A549 (cell line): ENCODE measurements around the gene KRT35. TPM values are rescaled to one million over a fixed set of nuclear protein-coding genes. Genes with fewer than 3 reads are reported as not detected.

Experiments used
- ATAC-seq, 2 experiments: fragments of 200-7000 bp in 1 of 2; fragments of >200 bp in 1 of 2; cut with Nextera tagmentation in 1 of 2; cut with Tn5 transposase in 1 of 2; 3 replicates each; pipeline versions ENCODE4 v1.8.0 to v1.9.1; 2018 to 2020; ENCODE audit warnings: mild to moderate bottlenecking in 1 of 2, moderate library complexity in 1 of 2
- CTCF ChIA-PET: fragments of 300-600 bp; sonication (Branson Sonifier 250); formaldehyde crosslinking; extraction: SDS; loops from one replicate; lab custom pipeline; 2021; ENCODE audit warnings: antibody characterized with exemption, inconsistent platforms; lab: Yijun Ruan, JAX
- POLR2A ChIA-PET: fragments of 350-600 bp; formaldehyde crosslinking; extraction: SDS; loops from one replicate; lab custom pipeline; 2021; ENCODE audit warnings: antibody characterized with exemption, inconsistent platforms; lab: Yijun Ruan, JAX
- DNase-seq, 2 experiments: peaks; one replicate each; pipeline versions ENCODE4 v3.0.0 to v3.0.0-alpha.2; 2011 to 2016; ENCODE audit warnings: low read depth in 1 of 2, low spot score in 1 of 2
- FAIRE-seq: peaks from 2 replicates; lab custom pipeline; 2011; peaks lifted over from hg19 to GRCh38; lab: Jason Lieb, UNC
- H3K27ac ChIP-seq, 2 experiments: fragments of >200 bp; sonication (Bioruptor Twin); formaldehyde crosslinking; 3 replicates each; pipeline ENCODE4 v1.5.1; 2016 to 2017
- H3K4me1 ChIP-seq: fragments of >200 bp; sonication (Bioruptor Twin); formaldehyde crosslinking; 3 replicates; pipeline ENCODE4 v1.6.1; 2016
- H3K4me2 ChIP-seq: fragments of >200 bp; sonication (Bioruptor Twin); formaldehyde crosslinking; 3 replicates; pipeline ENCODE4 v1.6.1; 2016
- H3K4me3 ChIP-seq: fragments of >200 bp; sonication (Bioruptor Twin); formaldehyde crosslinking; 3 replicates; pipeline ENCODE4 v1.5.1; 2016
- H3K9me3 ChIP-seq: fragments of >200 bp; sonication (Bioruptor Twin); formaldehyde crosslinking; 3 replicates; pipeline ENCODE4 v1.6.1; 2016
- BCL3 ChIP-seq: fragments of >200 bp; sonication (Bioruptor Twin); formaldehyde crosslinking; IDR thresholded peaks from 3 replicates; pipeline ENCODE4 v1.6.1; 2016
- CBX2 ChIP-seq: fragments of 200-600 bp; sonication (generic); IDR thresholded peaks from 2 replicates; pipeline ENCODE4 v1.6.1; 2016; ENCODE audit warnings: low read depth, mild to moderate bottlenecking, borderline replicate concordance
- CBX8 ChIP-seq: fragments of 200-600 bp; sonication (generic); IDR thresholded peaks from 2 replicates; pipeline ENCODE4 v1.6.1; 2016
- E2F6 ChIP-seq: IDR thresholded peaks from 2 replicates; pipeline ENCODE4 v1.6.1; 2012; ENCODE audit warnings: low read depth, borderline replicate concordance
- ELK1 ChIP-seq: fragments of 150-350 bp; IDR thresholded peaks from 2 replicates; pipeline ENCODE4 v1.6.1; 2014; ENCODE audit warnings: low read depth, mild to moderate bottlenecking, low read length
- FOSB ChIP-seq: fragments of 250-450 bp; sonication (Bioruptor Pico); IDR thresholded peaks from 2 replicates; pipeline ENCODE4 v1.5.0; 2020; ENCODE audit warnings: mild to moderate bottlenecking, moderate library complexity
- FOXS1 ChIP-seq: fragments of 250-450 bp; sonication (Bioruptor Pico); IDR thresholded peaks from 2 replicates; pipeline ENCODE4 v1.5.0; 2020; ENCODE audit warnings: mild to moderate bottlenecking, moderate library complexity
- HDAC2 ChIP-seq: fragments of 200-600 bp; sonication (generic); IDR thresholded peaks from 2 replicates; pipeline ENCODE4 v1.6.1; 2016
- MAFK ChIP-seq: fragments of 450-650 bp; IDR thresholded peaks from 2 replicates; pipeline ENCODE4 v1.6.1; 2014; ENCODE audit not compliant: partially characterized antibody
- NFE2L2 ChIP-seq: fragments of 150-350 bp; conservative IDR thresholded peaks from 2 replicates; pipeline ENCODE4 v1.6.1; 2014; ENCODE audit warnings: low read length
- NPAS2 ChIP-seq: fragments of 250-450 bp; sonication (Bioruptor Pico); IDR thresholded peaks from 2 replicates; pipeline ENCODE4 v1.8.0; 2022; ENCODE audit warnings: mild to moderate bottlenecking, moderate library complexity, borderline replicate concordance
- PHF8 ChIP-seq: fragments of 200-600 bp; sonication (generic); IDR thresholded peaks from 2 replicates; pipeline ENCODE4 v1.6.1; 2016; ENCODE audit warnings: low read depth, mild to moderate bottlenecking, antibody characterized with exemption, moderate library complexity, borderline replicate concordance
- POLR2AphosphoS2 ChIP-seq: conservative IDR thresholded peaks from 2 replicates; pipeline ENCODE4 v1.6.1; 2012; ENCODE audit warnings: low read length, improper control_type of control experiment, inconsistent platforms
- RAD21 ChIP-seq, 2 experiments: fragments of >200 bp in 1 of 2; sonication (Bioruptor Twin) in 1 of 2; formaldehyde crosslinking in 1 of 2; IDR thresholded peaks in 1 of 2; conservative IDR thresholded peaks in 1 of 2; 2 replicates in 1 of 2; 3 replicates in 1 of 2; pipeline ENCODE4 v1.6.1; 2012 to 2018; ENCODE audit warnings: inconsistent platforms in 1 of 2
- RCOR1 ChIP-seq: fragments of 150-350 bp; IDR thresholded peaks from 2 replicates; pipeline ENCODE4 v1.6.1; 2014; ENCODE audit warnings: antibody characterized with exemption, low read length, low read depth
- ZC3H11A ChIP-seq: fragments of 450-650 bp; IDR thresholded peaks from 2 replicates; pipeline ENCODE4 v1.6.1; 2014; ENCODE audit warnings: antibody characterized with exemption, mild to moderate bottlenecking
- ZNF302 ChIP-seq: fragments of 250-450 bp; sonication (Bioruptor Pico); IDR thresholded peaks from 2 replicates; pipeline ENCODE4 v1.9.0; 2021; ENCODE audit warnings: inconsistent platforms, mild to moderate bottlenecking, moderate library complexity
- WGBS: methylation state at CpG from one replicate; pipeline ENCODE4 v1.1.6; 2017; ENCODE audit errors: missing lambda C conversion rate; 5-methylcytosine and 5-hydroxymethylcytosine counted together
- polyA plus RNA-seq, 4 experiments: library from polyadenylated mRNA; depleted of rRNA in 3 of 4; stranded (reverse); fragments of >200 nt; fragmentation: RNase III in 1 of 4; extraction: RNeasy Plus Mini Kit Qiagen cat#74134 plus additional on column Dnase treatment in 1 of 4; gene quantifications; 2 replicates in 3 of 4; 3 replicates in 1 of 4; pipeline ENCODE4 v1.2.3, GENCODE V29; 2011 to 2017
- TF ChIP-seq, protein P1 (sequence below): IDR thresholded peaks from 2 replicates; pipeline ENCODE4 v1.6.1; 2012
- TF ChIP-seq, protein P2 (sequence below): fragments of 250-450 bp; sonication (Bioruptor Pico); IDR thresholded peaks from 2 replicates; pipeline ENCODE4 v1.5.0; 2020; ENCODE audit warnings: low read depth, mild to moderate bottlenecking, moderate library complexity

KRT35 gene
- polyA plus RNA-seq, 2 of the 4 experiments (the other 2 are of a cell fraction), result not detected

- FAIRE-seq, result no peak
- 76% methylated on average over 8 of the region's 8 CpGs for WGBS
- no peak within 1 kb of the TSS for H3K4me3 ChIP-seq
- no peaks in the 10 kb centered on the region for H3K9me3 ChIP-seq
- TF ChIP-seq RAD21 (conservative IDR thresholded peaks at IDR 0.05 in 1 of 2, IDR thresholded peaks at IDR 0.05 in 1 of 2), result 0 out of 5 replicates have a peak, but pooled peaks of 1 of the 2 experiments have one; percentile 16
- no peak for TF ChIP-seq ZNF302 (CRISPR knock-in tag)
- ATAC-seq, result peak; percentile 43 to 44; a peak in 4 of 6 replicates
- no peak within 1 kb of the TSS for H3K4me2 ChIP-seq
- peaks cover 29% of the 10 kb centered on the region for H3K4me1 ChIP-seq
- no peak for DNase-seq
- H3K27ac ChIP-seq, result peak within 1 kb of the TSS in 1 of 2 experiments; percentile 82; a peak in 3 of 6 replicates
- POLR2A ChIA-PET, result no interaction called here
- CTCF ChIA-PET, result interaction anchor here (0.6 to 20.5 kb wide), 6 partner anchors 11 to 129 kb away, joined by 3 to 163 read pairs (median 5); partner anchors contain the start of gene KRT13
Measured at GRCh38 chr17:41518789-41519449, 38.0 kb upstream of the KRT35 start, which contains the start of gene KRT15. KRT15 (minus strand) TSS chr17:41518890; CDS start chr17:41518827, 63 bp downstream.

DNA sequence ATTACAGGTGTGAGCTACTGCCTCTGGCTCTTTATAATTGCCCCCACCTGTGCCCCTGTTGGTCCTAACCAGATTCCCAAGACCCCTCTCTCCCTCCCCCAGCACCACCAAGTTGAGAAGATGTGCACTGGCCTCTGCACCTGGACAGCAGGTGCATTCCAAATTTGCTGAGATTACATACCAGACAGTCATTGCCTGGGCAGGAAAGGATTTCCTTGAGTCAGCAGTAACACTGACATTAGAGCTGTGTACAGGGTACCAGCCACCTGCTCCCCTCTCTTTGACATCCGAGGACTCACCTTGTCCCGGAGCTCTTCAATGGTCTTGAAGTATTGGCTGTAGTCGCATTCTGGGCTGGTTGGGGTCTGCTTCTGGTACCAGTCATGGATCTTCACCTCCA, 37.1 kb upstream of the KRT35 start:
- FAIRE-seq, result no peak
- no peak for TF ChIP-seq POLR2AphosphoS2
- no peak for TF ChIP-seq HDAC2
- TF ChIP-seq, protein P1, sequence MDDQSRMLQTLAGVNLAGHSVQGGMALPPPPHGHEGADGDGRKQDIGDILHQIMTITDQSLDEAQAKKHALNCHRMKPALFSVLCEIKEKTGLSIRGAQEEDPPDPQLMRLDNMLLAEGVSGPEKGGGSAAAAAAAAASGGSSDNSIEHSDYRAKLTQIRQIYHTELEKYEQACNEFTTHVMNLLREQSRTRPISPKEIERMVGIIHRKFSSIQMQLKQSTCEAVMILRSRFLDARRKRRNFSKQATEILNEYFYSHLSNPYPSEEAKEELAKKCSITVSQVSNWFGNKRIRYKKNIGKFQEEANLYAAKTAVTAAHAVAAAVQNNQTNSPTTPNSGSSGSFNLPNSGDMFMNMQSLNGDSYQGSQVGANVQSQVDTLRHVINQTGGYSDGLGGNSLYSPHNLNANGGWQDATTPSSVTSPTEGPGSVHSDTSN, result no peak
- no peak for TF ChIP-seq ZNF302 (CRISPR knock-in tag)
- TF ChIP-seq, protein P2, sequence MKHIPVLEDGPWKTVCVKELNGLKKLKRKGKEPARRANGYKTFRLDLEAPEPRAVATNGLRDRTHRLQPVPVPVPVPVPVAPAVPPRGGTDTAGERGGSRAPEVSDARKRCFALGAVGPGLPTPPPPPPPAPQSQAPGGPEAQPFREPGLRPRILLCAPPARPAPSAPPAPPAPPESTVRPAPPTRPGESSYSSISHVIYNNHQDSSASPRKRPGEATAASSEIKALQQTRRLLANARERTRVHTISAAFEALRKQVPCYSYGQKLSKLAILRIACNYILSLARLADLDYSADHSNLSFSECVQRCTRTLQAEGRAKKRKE (CRISPR knock-in tag), result no peak
- no peak for TF ChIP-seq ZC3H11A
- TF ChIP-seq MAFK, result peak; percentile 69
- TF ChIP-seq, all 56 proteins: peak for 1
- no peak for ATAC-seq
- Histone ChIP-seq H3K27ac (no peak overlapping the region), H3K9me3 (no peaks in the 10 kb centered on the region), H3K4me3 (no peak overlapping the region), H3K4me1 (peaks cover 29% of the 10 kb centered on the region), H3K4me2 (no peak overlapping the region)
- CTCF ChIA-PET, result interaction anchor here (1.0 to 20.5 kb wide), 7 partner anchors 12 to 145 kb away, joined by 3 to 163 read pairs (median 5); no protein-coding TSS in a partner anchor
- 88% methylated on average over 3 of the region's 3 CpGs for WGBS
- no peak for DNase-seq
- POLR2A ChIA-PET, result no interaction called here

DNA sequence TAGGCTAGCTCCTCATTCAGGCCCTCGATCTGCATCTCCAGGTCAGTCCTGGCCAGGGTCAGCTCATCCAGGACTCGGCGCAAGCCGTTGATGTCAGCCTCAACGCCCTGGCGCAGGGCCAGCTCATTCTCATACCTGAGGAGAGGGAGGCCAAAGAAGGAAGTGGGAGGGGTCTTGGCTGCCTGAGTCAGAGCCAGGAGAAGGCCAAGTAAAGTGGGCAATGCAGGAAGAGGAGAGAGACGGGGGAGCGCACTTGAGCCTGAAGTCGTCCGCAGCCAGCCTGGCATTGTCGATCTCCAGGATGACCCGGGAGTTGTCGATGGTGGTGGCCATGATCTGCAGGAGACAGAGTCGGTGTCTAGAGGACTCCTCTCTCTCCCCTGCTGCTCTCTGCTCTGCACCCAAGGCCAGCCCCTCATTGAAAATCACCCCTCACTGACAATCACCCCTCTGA, 35.9 kb upstream of the KRT35 start:
- ChIA-PET CTCF (interaction anchor here (1.4 to 20.5 kb wide), 6 partner anchors 8 to 146 kb away, joined by 3 to 163 read pairs (median 6); no protein-coding TSS in a partner anchor), POLR2A (no interaction called here)
- Histone ChIP-seq H3K27ac (no peak overlapping the region), H3K4me2 (no peak overlapping the region), H3K4me1 (peaks cover 19% of the 10 kb centered on the region), H3K4me3 (no peak overlapping the region), H3K9me3 (no peaks in the 10 kb centered on the region)
- TF ChIP-seq, protein P1, result no peak
- TF ChIP-seq NPAS2 (CRISPR knock-in tag) (no peak), NFE2L2 (no peak), CBX8 (no peak), BCL3 (no peak), RCOR1 (no peak), E2F6 (no peak), CBX2 (no peak), PHF8 (no peak), ZC3H11A (no peak), FOXS1 (CRISPR knock-in tag) (no peak), FOSB (no peak), ELK1 (no peak)
- DNase-seq (no peak), FAIRE-seq (no peak), ATAC-seq (no peak)
- WGBS, result 89% methylated on average over 14 of the region's 14 CpGs
